A549 (cell line): Measurements from ENCODE around the gene CFAP161.

ENCODE experiments used
- CEBPB ChIP-seq, 2 experiments: fragments of >200 bp in 1 of 2; sonication (Bioruptor Twin) in 1 of 2; formaldehyde crosslinking in 1 of 2; IDR thresholded peaks; 2 replicates each; pipeline ENCODE4 v1.6.1; 2012 to 2016
- CHD2 ChIP-seq: fragments of 150-350 bp; IDR thresholded peaks from 2 replicates; pipeline ENCODE4 v1.6.1; 2014; ENCODE audit warnings: low read length; ENCODE audit not compliant: partially characterized antibody
- EP300 ChIP-seq, 2 experiments: fragments of >200 bp; sonication (Bioruptor Twin); formaldehyde crosslinking; IDR thresholded peaks; 2 replicates in 1 of 2; 3 replicates in 1 of 2; pipeline ENCODE4 v1.6.1; 2016 to 2017
- POLR2A ChIP-seq: IDR thresholded peaks from 2 replicates; pipeline ENCODE4 v1.6.1; 2012; ENCODE audit warnings: mild to moderate bottlenecking, low read length
- POLR2AphosphoS2 ChIP-seq: conservative IDR thresholded peaks from 2 replicates; pipeline ENCODE4 v1.6.1; 2012; ENCODE audit warnings: low read length, improper control_type of control experiment, inconsistent platforms
- TF ChIP-seq, protein P1 (sequence below): fragments of >200 bp; sonication (Bioruptor Twin); formaldehyde crosslinking; IDR thresholded peaks from 3 replicates; pipeline ENCODE4 v1.5.1; 2016
- TF ChIP-seq, protein P2 (sequence below): IDR thresholded peaks from 2 replicates; pipeline ENCODE4 v1.6.1; 2012
- TF ChIP-seq, protein P3 (sequence below): fragments of 450-650 bp; IDR thresholded peaks from 2 replicates; pipeline ENCODE4 v1.6.1; 2014; ENCODE audit warnings: antibody characterized with exemption

DNA sequence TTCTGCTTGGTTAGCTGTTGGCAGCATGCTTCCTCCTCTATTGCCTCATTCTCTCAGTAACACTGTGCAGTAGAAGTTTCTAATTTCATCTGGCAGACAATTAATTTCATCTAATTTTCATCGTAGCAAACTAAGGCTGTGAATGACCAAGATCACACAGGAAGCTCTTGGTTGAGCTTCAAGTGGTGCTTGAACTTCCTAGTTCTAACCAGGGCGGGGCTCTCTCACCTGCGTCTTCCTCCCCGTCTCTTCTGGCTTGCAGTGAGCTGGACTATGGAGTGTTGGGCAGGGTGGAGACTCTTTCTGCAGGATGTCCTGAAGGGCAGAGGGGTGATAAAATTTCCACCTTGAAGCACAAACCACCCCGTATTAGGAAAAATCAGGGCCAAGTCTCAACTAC lies 60.7 kb downstream of the CFAP161 start:
- TF ChIP-seq EP300 (IDR thresholded peaks at IDR 0.05) (no peak), POLR2A (no peak), CHD2 (no peak), POLR2AphosphoS2 (no peak), CEBPB (IDR thresholded peaks at IDR 0.05) (no peak)
- TF ChIP-seq, protein P1, sequence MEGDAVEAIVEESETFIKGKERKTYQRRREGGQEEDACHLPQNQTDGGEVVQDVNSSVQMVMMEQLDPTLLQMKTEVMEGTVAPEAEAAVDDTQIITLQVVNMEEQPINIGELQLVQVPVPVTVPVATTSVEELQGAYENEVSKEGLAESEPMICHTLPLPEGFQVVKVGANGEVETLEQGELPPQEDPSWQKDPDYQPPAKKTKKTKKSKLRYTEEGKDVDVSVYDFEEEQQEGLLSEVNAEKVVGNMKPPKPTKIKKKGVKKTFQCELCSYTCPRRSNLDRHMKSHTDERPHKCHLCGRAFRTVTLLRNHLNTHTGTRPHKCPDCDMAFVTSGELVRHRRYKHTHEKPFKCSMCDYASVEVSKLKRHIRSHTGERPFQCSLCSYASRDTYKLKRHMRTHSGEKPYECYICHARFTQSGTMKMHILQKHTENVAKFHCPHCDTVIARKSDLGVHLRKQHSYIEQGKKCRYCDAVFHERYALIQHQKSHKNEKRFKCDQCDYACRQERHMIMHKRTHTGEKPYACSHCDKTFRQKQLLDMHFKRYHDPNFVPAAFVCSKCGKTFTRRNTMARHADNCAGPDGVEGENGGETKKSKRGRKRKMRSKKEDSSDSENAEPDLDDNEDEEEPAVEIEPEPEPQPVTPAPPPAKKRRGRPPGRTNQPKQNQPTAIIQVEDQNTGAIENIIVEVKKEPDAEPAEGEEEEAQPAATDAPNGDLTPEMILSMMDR: no peak
- TF ChIP-seq, protein P2, sequence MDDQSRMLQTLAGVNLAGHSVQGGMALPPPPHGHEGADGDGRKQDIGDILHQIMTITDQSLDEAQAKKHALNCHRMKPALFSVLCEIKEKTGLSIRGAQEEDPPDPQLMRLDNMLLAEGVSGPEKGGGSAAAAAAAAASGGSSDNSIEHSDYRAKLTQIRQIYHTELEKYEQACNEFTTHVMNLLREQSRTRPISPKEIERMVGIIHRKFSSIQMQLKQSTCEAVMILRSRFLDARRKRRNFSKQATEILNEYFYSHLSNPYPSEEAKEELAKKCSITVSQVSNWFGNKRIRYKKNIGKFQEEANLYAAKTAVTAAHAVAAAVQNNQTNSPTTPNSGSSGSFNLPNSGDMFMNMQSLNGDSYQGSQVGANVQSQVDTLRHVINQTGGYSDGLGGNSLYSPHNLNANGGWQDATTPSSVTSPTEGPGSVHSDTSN: no peak
- TF ChIP-seq, protein P3, sequence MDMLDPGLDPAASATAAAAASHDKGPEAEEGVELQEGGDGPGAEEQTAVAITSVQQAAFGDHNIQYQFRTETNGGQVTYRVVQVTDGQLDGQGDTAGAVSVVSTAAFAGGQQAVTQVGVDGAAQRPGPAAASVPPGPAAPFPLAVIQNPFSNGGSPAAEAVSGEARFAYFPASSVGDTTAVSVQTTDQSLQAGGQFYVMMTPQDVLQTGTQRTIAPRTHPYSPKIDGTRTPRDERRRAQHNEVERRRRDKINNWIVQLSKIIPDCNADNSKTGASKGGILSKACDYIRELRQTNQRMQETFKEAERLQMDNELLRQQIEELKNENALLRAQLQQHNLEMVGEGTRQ: no peak
